HCT116 (cell line): ENCODE data around the gene LHFPL6. TPM values are rescaled to one million over a fixed set of nuclear protein-coding genes. Genes with fewer than 3 reads are reported as not detected.

Experiments
- ATAC-seq: fragments of 200-7000 bp; cut with Tn5 transposase; 2 replicates; pipeline ENCODE4 v1.9.1; 2020; ENCODE audit warnings: mild to moderate bottlenecking, moderate library complexity
- BruUV-seq: library from RNA; stranded (reverse); fragments of 400-500 nt; replicated peaks from 2 replicates; lab custom pipeline; 2021; lab: Mats Ljungman, UMichigan
- CTCF ChIA-PET: fragments of 300-600 bp; sonication (Branson Sonifier 250); formaldehyde crosslinking; loops from one replicate; lab custom pipeline; 2021; ENCODE audit warnings: antibody characterized with exemption; lab: Charles Lee
- POLR2A ChIA-PET: fragments of 300-600, 350-600 bp; sonication (Branson Sonifier 250); formaldehyde crosslinking; loops from one replicate; lab custom pipeline; 2021; ENCODE audit warnings: antibody characterized with exemption; lab: Charles Lee
- RAD21 ChIA-PET, 2 experiments: fragments of 300-600 bp; sonication (Branson Sonifier 250); formaldehyde crosslinking; loops; one replicate each; lab custom pipeline; 2023; ENCODE audit warnings: low total read pairs in 2 of 2; ENCODE audit not compliant: uncharacterized antibody in 2 of 2, unreplicated experiment in 2 of 2, low non-redundant PET in 1 of 2; lab: Charles Lee
- DNase-seq: peaks from one replicate; pipeline ENCODE4 v3.0.0-alpha.2; 2010; ENCODE audit warnings: low read depth, low spot score
- H2AFZ ChIP-seq: fragments of 200-600 bp; shearing (Covaris generic), sonication (generic); 2 replicates; pipeline ENCODE4 v1.6.1; 2017; ENCODE audit warnings: low read depth, mixed run types, mixed read lengths, antibody characterized with exemption, low read length; ENCODE audit not compliant: poor library complexity, severe bottlenecking
- H3K27ac ChIP-seq: 2 replicates; pipeline ENCODE4 v1.5.1; 2012; ENCODE audit warnings: low read depth, low read length
- H3K27me3 ChIP-seq: fragments of 200-600 bp; sonication (generic); 2 replicates; pipeline ENCODE4 v1.6.1; 2016; ENCODE audit warnings: mixed run types, low read length, mixed read lengths; ENCODE audit not compliant: insufficient read depth
- H3K36me3 ChIP-seq, 2 experiments: fragments of 200-500 bp in 1 of 2; fragments of 200-600 bp in 1 of 2; sonication (Bioruptor generic) in 1 of 2; sonication (generic) in 1 of 2; 2 replicates each; pipeline versions ENCODE4 v1.5.1 to v1.6.1; 2014 to 2016; ENCODE audit warnings: low read length in 2 of 2, inconsistent platforms in 1 of 2, mixed read lengths in 1 of 2, mixed run types in 1 of 2; ENCODE audit not compliant: insufficient read depth in 2 of 2, control insufficient read depth in 1 of 2
- H3K4me1 ChIP-seq, 2 experiments: fragments of 200-600 bp in 1 of 2; sonication (generic) in 1 of 2; 2 replicates each; pipeline versions ENCODE4 v1.5.1 to v1.6.1; 2012 to 2017; ENCODE audit warnings: low read length in 2 of 2, inconsistent platforms in 1 of 2, mild to moderate bottlenecking in 1 of 2, mixed read lengths in 1 of 2, mixed run types in 1 of 2, moderate library complexity in 1 of 2; ENCODE audit not compliant: insufficient read depth in 2 of 2, control insufficient read depth in 1 of 2
- H3K4me2 ChIP-seq: fragments of 200-600 bp; sonication (generic); 2 replicates; pipeline ENCODE4 v1.6.1; 2017; ENCODE audit warnings: mixed run types, low read length, mixed read lengths
- H3K4me3 ChIP-seq, 2 experiments: fragments of 200-600 bp in 1 of 2; sonication (generic) in 1 of 2; replicated peaks in 1 of 2; 2 replicates each; pipeline ENCODE4 v1.5.1; 2011 to 2016; ENCODE audit warnings: low read length in 2 of 2, control low read depth in 1 of 2, low read depth in 1 of 2, mild to moderate bottlenecking in 1 of 2, mixed read lengths in 1 of 2, mixed run types in 1 of 2
- H3K79me2 ChIP-seq: fragments of 200-600 bp; sonication (generic); 2 replicates; pipeline ENCODE4 v1.6.1; 2017; ENCODE audit warnings: mild to moderate bottlenecking, mixed run types, low read length, moderate library complexity, mixed read lengths; ENCODE audit not compliant: insufficient read depth
- H3K9ac ChIP-seq: fragments of 200-600 bp; sonication (generic); 2 replicates; pipeline ENCODE4 v1.6.1; 2016; ENCODE audit warnings: low read length, mixed read lengths
- H3K9me2 ChIP-seq: fragments of 200-600 bp; sonication (generic), shearing (Covaris generic); 2 replicates; pipeline ENCODE4 v1.6.1; 2017; ENCODE audit warnings: mixed run types, mild to moderate bottlenecking, moderate library complexity; ENCODE audit not compliant: insufficient read depth
- H3K9me3 ChIP-seq, 2 experiments: fragments of 200-500 bp in 1 of 2; fragments of 200-600 bp in 1 of 2; sonication (Bioruptor generic) in 1 of 2; sonication (generic) in 1 of 2; 2 replicates each; pipeline ENCODE4 v1.6.1; 2014 to 2017; ENCODE audit warnings: low read length in 2 of 2, mixed read lengths in 2 of 2, inconsistent platforms in 1 of 2, low read depth in 1 of 2, mild to moderate bottlenecking in 1 of 2, mixed run types in 1 of 2, moderate library complexity in 1 of 2; ENCODE audit not compliant: control insufficient read depth in 1 of 2, insufficient read depth in 1 of 2
- H4K20me1 ChIP-seq: fragments of 200-600 bp; sonication (generic), shearing (Covaris generic); 2 replicates; pipeline ENCODE4 v1.6.1; 2017; ENCODE audit warnings: mixed run types, mild to moderate bottlenecking, moderate library complexity; ENCODE audit not compliant: insufficient read depth
- ATF3 ChIP-seq: IDR thresholded peaks from 2 replicates; pipeline ENCODE4 v1.6.1; 2012
- CBX3 ChIP-seq: IDR thresholded peaks from 2 replicates; pipeline ENCODE4 v1.6.1; 2012; ENCODE audit warnings: low read depth
- CEBPB ChIP-seq: IDR thresholded peaks from 2 replicates; pipeline ENCODE4 v1.6.1; 2012; ENCODE audit warnings: low read depth
- CTCF ChIP-seq, 3 experiments: fragments of 200-600 bp in 1 of 3; sonication (generic) in 1 of 3; IDR thresholded peaks in 2 of 3; conservative IDR thresholded peaks in 1 of 3; 2 replicates each; pipeline ENCODE4 v1.5.1; 2012 to 2017; ENCODE audit warnings: low read depth in 2 of 3, low read length in 2 of 3, antibody characterized with exemption in 1 of 3, borderline replicate concordance in 1 of 3, control low read depth in 1 of 3, mild to moderate bottlenecking in 1 of 3, mixed read lengths in 1 of 3, mixed run types in 1 of 3, moderate library complexity in 1 of 3; ENCODE audit not compliant: insufficient read depth in 1 of 3
- EGR1 ChIP-seq: IDR thresholded peaks from 2 replicates; pipeline ENCODE4 v1.6.1; 2012; ENCODE audit warnings: low read depth
- EZH2phosphoT487 ChIP-seq: fragments of 200-600 bp; IDR thresholded peaks from 2 replicates; pipeline ENCODE4 v1.6.1; 2018; ENCODE audit warnings: antibody characterized with exemption, borderline replicate concordance
- JUND ChIP-seq: IDR thresholded peaks from 2 replicates; pipeline ENCODE4 v1.6.1; 2012
- MAX ChIP-seq: IDR thresholded peaks from 2 replicates; pipeline ENCODE4 v1.6.1; 2012
- POLR2AphosphoS5 ChIP-seq: IDR thresholded peaks from 2 replicates; pipeline ENCODE4 v1.6.1; 2011; ENCODE audit warnings: mild to moderate bottlenecking, low read depth, low read length, moderate library complexity
- SIN3A ChIP-seq: IDR thresholded peaks from 2 replicates; pipeline ENCODE4 v1.6.1; 2012; ENCODE audit warnings: low read depth
- TCF7L2 ChIP-seq: IDR thresholded peaks from 2 replicates; pipeline ENCODE4 v1.7.0; 2011; ENCODE audit warnings: borderline replicate concordance, inconsistent platforms; ENCODE audit not compliant: insufficient read depth, insufficient read length; ENCODE audit errors: extremely low read depth
- YY1 ChIP-seq: IDR thresholded peaks from 2 replicates; pipeline ENCODE4 v1.6.1; 2011; ENCODE audit warnings: low read length, low read depth, moderate library complexity, mild to moderate bottlenecking; ENCODE audit not compliant: insufficient replicate concordance; ENCODE audit errors: extremely low read depth
- ZBTB33 ChIP-seq: IDR thresholded peaks from 2 replicates; pipeline ENCODE4 v1.6.1; 2011; ENCODE audit warnings: mild to moderate bottlenecking, low read length, moderate library complexity; ENCODE audit not compliant: insufficient replicate concordance; ENCODE audit errors: extremely low read depth
- ZFX ChIP-seq: fragments of 450-650 bp; IDR thresholded peaks from 2 replicates; pipeline ENCODE4 v1.6.1; 2017
- ZNF274 ChIP-seq: fragments of 200-500 bp; sonication (Bioruptor generic); IDR thresholded peaks from 2 replicates; pipeline ENCODE4 v1.6.1; 2014; ENCODE audit warnings: mild to moderate bottlenecking, low read depth, low read length, inconsistent platforms
- intact Hi-C: fragments of 100-400 bp; cut with micrococcal nuclease; formaldehyde crosslinking; loops from 2 replicates; pipeline ENCODE4 v1.10.0; 2022
- total RNA-seq: library from RNA; stranded (reverse); gene quantifications from one replicate; pipeline ENCODE4 v1.2.1, GENCODE V29; 2021; ENCODE audit not compliant: unreplicated experiment

Gene LHFPL6
- total RNA-seq, 1 experiment from 2014 or later: 0.22 TPM

GRCh38 chr13:39483326-39483725 lies 119.7 kb downstream of the LHFPL6 start:
- ChIA-PET POLR2A (no interaction called here), RAD21 (no interaction called here)
- BruUV-seq: no TSS peak
- Histone ChIP-seq H3K27me3 (peaks cover 35% of the 10 kb centered on the region; the same call in 1 of the 2 replicates), H4K20me1 (no peaks in the 10 kb centered on the region)
- TF ChIP-seq CTCF (IDR thresholded peaks at IDR 0.05 in 2 of 3, conservative IDR thresholded peaks at IDR 0.05 in 1 of 3; ENCODE audit: borderline replicate concordance in 1 of 3, insufficient read depth in 1 of 3, low read depth in 2 of 3, low read length in 2 of 3) (no peak), JUND (no peak), YY1 (no peak), ZBTB33 (no peak), MAX (no peak), EGR1 (no peak), TCF7L2 (no peak), ATF3 (no peak), CEBPB (no peak), CBX3 (no peak), EZH2phosphoT487 (no peak), ZNF274 (no peak), SIN3A (no peak), ZFX (no peak), POLR2AphosphoS5 (no peak)
- TF ChIP-seq, all 23 proteins: peak for 0
- intact Hi-C loops: no loop called here
- ATAC-seq: no peak
- Histone ChIP-seq H3K4me2 (no peak overlapping the region), H3K79me2 (no peaks in the 10 kb centered on the region), H3K9me2 (no peaks in the 10 kb centered on the region), H3K4me1 (no peaks in the 10 kb centered on the region), H3K9ac (no peak overlapping the region), H3K36me3 (no peaks in the 10 kb centered on the region), H2AFZ (no peak overlapping the region), H3K4me3 (no peak overlapping the region), H3K9me3 (no peaks in the 10 kb centered on the region), H3K27ac (no peak overlapping the region)
- no peak for DNase-seq
- CTCF ChIA-PET: no interaction called here
